CD14-positive monocyte (primary cell): Measurements from ENCODE around the gene MTRFR. TPM values are rescaled to one million over a fixed set of nuclear protein-coding genes. Genes with fewer than 3 reads are reported as not detected.
A peak's percentile ranks its signal among the peaks of the same experiment; 100 is the strongest.

ENCODE experiments used
- DNase-seq, 3 donors: peaks; one replicate each; pipeline ENCODE4 v3.0.0-alpha.2; 2011 to 2022
- H2AFZ ChIP-seq: 2 replicates; pipeline ENCODE4 v1.6.0; 2012; ENCODE audit warnings: mild to moderate bottlenecking, low read depth, low read length, inconsistent platforms; ENCODE audit not compliant: insufficient read depth, poor library complexity, severe bottlenecking
- H3K27ac ChIP-seq, 2 donors: 1 replicate in 1 of 2; 2 replicates in 1 of 2; pipeline ENCODE4 v1.5.1; 2012 to 2013; ENCODE audit warnings: low read length in 2 of 2, control low read depth in 1 of 2, inconsistent platforms in 1 of 2, low read depth in 1 of 2, mild to moderate bottlenecking in 1 of 2
- H3K27me3 ChIP-seq, 2 donors: one replicate each; pipeline versions ENCODE4 v1.6.0 to v1.6.1; 2011 to 2013; ENCODE audit warnings: low read length in 2 of 2; ENCODE audit not compliant: control insufficient read depth in 2 of 2, insufficient read depth in 2 of 2
- H3K36me3 ChIP-seq, 2 donors: replicated peaks in 1 of 2; 1 replicate in 1 of 2; 2 replicates in 1 of 2; pipeline versions ENCODE4 v1.5.1 to v1.6.1; 2012 to 2013; ENCODE audit warnings: low read length in 2 of 2, control low read depth in 1 of 2, inconsistent platforms in 1 of 2, mild to moderate bottlenecking in 1 of 2; ENCODE audit not compliant: insufficient read depth in 2 of 2, control insufficient read depth in 1 of 2
- H3K4me1 ChIP-seq, 2 donors: 1 replicate in 1 of 2; 2 replicates in 1 of 2; pipeline versions ENCODE4 v1.5.1 to v1.6.1; 2012 to 2013; ENCODE audit warnings: low read length in 2 of 2, control low read depth in 1 of 2, inconsistent platforms in 1 of 2, mild to moderate bottlenecking in 1 of 2, moderate library complexity in 1 of 2; ENCODE audit not compliant: insufficient read depth in 2 of 2, control insufficient read depth in 1 of 2
- H3K4me2 ChIP-seq: replicated peaks from 2 replicates; pipeline ENCODE3; 2012; ENCODE audit warnings: low read length, moderate library complexity, mild to moderate bottlenecking; ENCODE audit not compliant: poor library complexity, severe bottlenecking; ENCODE audit errors: extremely low read depth
- H3K4me3 ChIP-seq, 3 experiments: fragments of 200-600 bp in 1 of 3; sonication (generic) in 1 of 3; replicated peaks in 1 of 3; 1 replicate in 2 of 3; 2 replicates in 1 of 3; pipeline ENCODE4 v1.5.1; 2011 to 2013; ENCODE audit warnings: low read length in 3 of 3, mild to moderate bottlenecking in 3 of 3, control low read depth in 2 of 3, low read depth in 2 of 3, inconsistent platforms in 1 of 3, moderate library complexity in 1 of 3
- H3K79me2 ChIP-seq: 2 replicates; pipeline ENCODE4 v1.6.0; 2012; ENCODE audit warnings: mild to moderate bottlenecking, control low read depth, inconsistent platforms, low read length, moderate library complexity; ENCODE audit not compliant: insufficient read depth
- H3K9ac ChIP-seq: 2 replicates; pipeline ENCODE4 v1.6.0; 2017; ENCODE audit warnings: low read length, mild to moderate bottlenecking; ENCODE audit not compliant: insufficient read depth, poor library complexity, severe bottlenecking
- H3K9me3 ChIP-seq, 2 donors: replicated peaks in 1 of 2; 1 replicate in 1 of 2; 2 replicates in 1 of 2; pipeline versions ENCODE4 v1.5.1 to v1.6.1; 2012 to 2013; ENCODE audit warnings: low read length in 2 of 2, control low read depth in 1 of 2; ENCODE audit not compliant: control insufficient read depth in 1 of 2, insufficient read depth in 1 of 2
- H4K20me1 ChIP-seq: 2 replicates; pipeline ENCODE4 v1.6.0; 2012; ENCODE audit warnings: mild to moderate bottlenecking, low read length, control low read depth, moderate library complexity; ENCODE audit not compliant: insufficient read depth
- H3K27ac Mint-ChIP-seq, 7 donors: one replicate each; pipeline ENCODE4 v1.8.0; 2020; ENCODE audit warnings: mild to moderate bottlenecking in 7 of 7, mixed read lengths in 7 of 7, moderate library complexity in 6 of 7, inconsistent platforms in 2 of 7
- H3K27me3 Mint-ChIP-seq, 3 donors: one replicate each; pipeline ENCODE4 v1.8.0; 2021 to 2022; ENCODE audit warnings: low read depth in 3 of 3, mild to moderate bottlenecking in 3 of 3, mixed read lengths in 3 of 3, moderate library complexity in 3 of 3, inconsistent platforms in 1 of 3
- H3K36me3 Mint-ChIP-seq, 2 donors: one replicate each; pipeline ENCODE4 v1.8.0; 2020; ENCODE audit warnings: mixed read lengths in 2 of 2, inconsistent platforms in 1 of 2, mild to moderate bottlenecking in 1 of 2
- H3K4me1 Mint-ChIP-seq: one replicate; pipeline ENCODE4 v1.8.0; 2020; ENCODE audit warnings: mild to moderate bottlenecking, mixed read lengths
- H3K4me3 Mint-ChIP-seq, 2 donors: one replicate each; pipeline ENCODE4 v1.8.0; 2020; ENCODE audit warnings: mild to moderate bottlenecking in 2 of 2, mixed read lengths in 2 of 2, moderate library complexity in 1 of 2
- H3K9me3 Mint-ChIP-seq, 7 donors: one replicate each; pipeline ENCODE4 v1.8.0; 2020 to 2022; ENCODE audit warnings: mixed read lengths in 7 of 7, mild to moderate bottlenecking in 6 of 7, moderate library complexity in 6 of 7, inconsistent platforms in 2 of 7
- WGBS: methylation state at CpG from one replicate; pipeline ENCODE4 v1.1.5; 2013; ENCODE audit warnings: missing lambda C conversion rate; ENCODE audit not compliant: insufficient coverage; 5-methylcytosine and 5-hydroxymethylcytosine counted together
- intact Hi-C, 2 donors: fragments of 100-400 bp; cut with micrococcal nuclease; formaldehyde crosslinking; loops; one replicate each; pipeline versions ENCODE4 v1.15.0 to v1.15.1; 2023
- polyA plus RNA-seq, 3 donors: library from polyadenylated mRNA; depleted of rRNA in 1 of 3; unstranded in 2 of 3; stranded (reverse) in 1 of 3; fragments of 300-500 nt in 2 of 3; fragments of >200 nt in 1 of 3; fragmentation: Illumina TruSeq in 2 of 3; gene quantifications; 1 replicate in 2 of 3; 2 replicates in 1 of 3; pipeline ENCODE4 v1.2.3, GENCODE V29; 2012 to 2021
- TF ChIP-seq, protein P1 (sequence below): fragments of 200-600 bp; IDR thresholded peaks from one replicate; pipeline ENCODE4 v1.8.0; 2022; ENCODE audit warnings: antibody characterized with exemption, mild to moderate bottlenecking

MTRFR gene
- polyA plus RNA-seq, 3 donors: 1.7 to 2.1 (median 1.7) TPM

DNA sequence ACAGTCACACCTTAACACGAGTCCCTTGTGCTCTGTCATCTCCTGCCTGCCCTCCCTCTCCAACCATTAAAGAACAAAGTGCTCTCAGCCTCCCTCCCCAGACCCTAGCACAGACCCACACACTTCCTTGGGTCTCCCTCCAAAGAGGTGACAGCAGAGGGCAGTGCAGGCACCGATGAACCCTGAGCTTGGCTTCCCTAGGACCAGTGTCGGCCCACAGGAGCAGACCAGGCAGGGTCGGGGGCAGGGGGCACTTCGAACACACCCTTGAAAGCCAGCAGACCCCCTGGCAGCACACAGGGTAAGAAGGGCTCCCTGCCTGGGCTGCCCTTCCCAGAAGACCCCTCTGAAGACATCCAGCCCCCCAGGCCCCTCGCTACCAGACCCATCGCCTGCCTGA, 31.4 kb downstream of the MTRFR start:
- Mint-ChIP-seq H3K9me3 (no peaks in the 10 kb centered on the region), H3K27ac (peak overlapping the region in 2 of 7 donors; percentile 38 to 77), H3K4me1 (peaks cover 27% of the 10 kb centered on the region), H3K4me3 (no peak overlapping the region), H3K36me3 (peaks cover 53 to 67% of the 10 kb centered on the region in 2 donors), H3K27me3 (peaks cover 0 to 4% (median 0%) of the 10 kb centered on the region in 3 donors)
- H2AFZ ChIP-seq: no peak overlapping the region
- H3K9me3 ChIP-seq: no peaks in the 10 kb centered on the region
- WGBS: 62% methylated on average over 6 of the region's 7 CpGs
- no peaks in the 10 kb centered on the region for H3K27me3 ChIP-seq
- peaks cover 21 to 26% of the 10 kb centered on the region in 2 donors for H3K4me1 ChIP-seq
- H3K4me3 ChIP-seq: no peak overlapping the region
- no peak overlapping the region for H3K4me2 ChIP-seq
- no peak overlapping the region for H3K27ac ChIP-seq
- no peaks in the 10 kb centered on the region for H4K20me1 ChIP-seq
- peaks cover 11% of the 10 kb centered on the region for H3K79me2 ChIP-seq
- intact Hi-C loops: no loop called here
- no peak overlapping the region for H3K9ac ChIP-seq
- DNase-seq: no peak
- peaks cover 32 to 56% of the 10 kb centered on the region in 2 donors for H3K36me3 ChIP-seq
- TF ChIP-seq, protein P1, sequence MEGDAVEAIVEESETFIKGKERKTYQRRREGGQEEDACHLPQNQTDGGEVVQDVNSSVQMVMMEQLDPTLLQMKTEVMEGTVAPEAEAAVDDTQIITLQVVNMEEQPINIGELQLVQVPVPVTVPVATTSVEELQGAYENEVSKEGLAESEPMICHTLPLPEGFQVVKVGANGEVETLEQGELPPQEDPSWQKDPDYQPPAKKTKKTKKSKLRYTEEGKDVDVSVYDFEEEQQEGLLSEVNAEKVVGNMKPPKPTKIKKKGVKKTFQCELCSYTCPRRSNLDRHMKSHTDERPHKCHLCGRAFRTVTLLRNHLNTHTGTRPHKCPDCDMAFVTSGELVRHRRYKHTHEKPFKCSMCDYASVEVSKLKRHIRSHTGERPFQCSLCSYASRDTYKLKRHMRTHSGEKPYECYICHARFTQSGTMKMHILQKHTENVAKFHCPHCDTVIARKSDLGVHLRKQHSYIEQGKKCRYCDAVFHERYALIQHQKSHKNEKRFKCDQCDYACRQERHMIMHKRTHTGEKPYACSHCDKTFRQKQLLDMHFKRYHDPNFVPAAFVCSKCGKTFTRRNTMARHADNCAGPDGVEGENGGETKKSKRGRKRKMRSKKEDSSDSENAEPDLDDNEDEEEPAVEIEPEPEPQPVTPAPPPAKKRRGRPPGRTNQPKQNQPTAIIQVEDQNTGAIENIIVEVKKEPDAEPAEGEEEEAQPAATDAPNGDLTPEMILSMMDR: no peak

DNA sequence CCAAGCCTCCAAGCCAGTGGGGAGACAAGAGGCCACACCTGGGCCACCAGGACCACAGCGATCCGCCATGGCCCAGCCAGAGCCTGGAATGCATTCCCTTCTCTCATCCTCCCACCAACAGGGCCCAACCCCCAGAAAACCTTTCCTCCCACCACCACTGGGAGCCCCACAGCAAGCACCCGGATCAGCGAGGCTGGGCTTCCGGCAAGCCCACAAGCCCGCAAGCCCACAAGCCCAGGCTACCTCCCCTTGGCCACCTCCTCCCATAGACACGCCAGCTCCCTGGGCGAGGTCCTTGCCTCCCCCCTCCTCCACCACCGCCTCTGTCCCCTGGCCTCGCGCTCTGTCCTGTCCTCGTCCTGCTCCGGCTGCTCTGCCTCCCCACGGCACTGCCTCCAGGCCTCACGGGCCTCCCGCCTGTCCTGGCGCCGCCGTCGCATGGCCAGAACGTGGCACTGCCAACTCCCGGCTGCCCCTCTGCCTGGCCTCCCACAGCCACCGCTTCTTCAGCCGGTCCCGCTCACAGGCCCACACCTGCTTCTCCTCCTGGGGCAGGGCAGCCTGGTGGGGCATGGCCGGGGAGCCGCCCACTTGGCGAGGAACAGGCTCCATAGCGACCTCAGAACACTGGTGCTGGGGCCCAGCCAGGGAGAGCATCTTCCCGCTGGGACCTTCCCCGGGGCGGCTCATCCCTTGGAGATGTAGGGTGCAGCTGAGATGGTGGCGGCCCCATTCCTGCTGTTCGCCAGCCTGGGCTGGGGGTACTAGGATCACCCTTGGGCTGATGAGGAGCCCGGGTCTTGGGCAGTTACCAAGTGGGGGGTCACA, 32.8 kb downstream of the MTRFR start:
- Histone ChIP-seq H3K79me2 (peaks cover 22% of the 10 kb centered on the region), H3K27me3 (no peaks in the 10 kb centered on the region), H3K4me1 (peaks cover 32 to 39% of the 10 kb centered on the region in 2 donors), H3K9me3 (no peaks in the 10 kb centered on the region), H2AFZ (no peak overlapping the region), H3K4me2 (no peak overlapping the region), H3K36me3 (peaks cover 25 to 42% of the 10 kb centered on the region in 2 donors), H4K20me1 (no peaks in the 10 kb centered on the region), H3K4me3 (no peak overlapping the region), H3K27ac (no peak overlapping the region), H3K9ac (no peak overlapping the region)
- no peak for DNase-seq
- TF ChIP-seq, protein P1: no peak
- peaks cover 42 to 53% of the 10 kb centered on the region in 2 donors for H3K36me3 Mint-ChIP-seq
- peaks cover 0 to 4% (median 0%) of the 10 kb centered on the region in 3 donors for H3K27me3 Mint-ChIP-seq
- H3K4me3 Mint-ChIP-seq: no peak overlapping the region
- peaks cover 36% of the 10 kb centered on the region for H3K4me1 Mint-ChIP-seq
- intact Hi-C loops: no loop called here
- no peaks in the 10 kb centered on the region for H3K9me3 Mint-ChIP-seq
- 93% methylated on average over 33 of the region's 35 CpGs for WGBS
- H3K27ac Mint-ChIP-seq: peak overlapping the region in 2 of 7 donors; percentile 3 to 15
